Epithelial cell of esophagus (primary cell): ENCODE measurements around the gene DNLZ.

Experiments used
- DNase-seq: peaks from one replicate; pipeline ENCODE4 v3.0.0; 2010; ENCODE audit warnings: low read depth
- H3K4me3 ChIP-seq: 2 replicates; pipeline ENCODE4 v1.5.1; 2011; ENCODE audit warnings: mild to moderate bottlenecking, low read length, control low read depth
- TF ChIP-seq, protein P1 (sequence below): IDR thresholded peaks from 2 replicates; pipeline ENCODE4 v1.5.1; 2011; ENCODE audit warnings: low read depth, mild to moderate bottlenecking, low read length, control low read depth, inconsistent platforms; ENCODE audit not compliant: insufficient read depth; ENCODE audit errors: missing control alignments

The DNLZ gene

GRCh38 chr9:136375096-136375495, 11.6 kb upstream of the DNLZ start:
- no peak overlapping the region for H3K4me3 ChIP-seq
- no peak for DNase-seq
- TF ChIP-seq, protein P1, sequence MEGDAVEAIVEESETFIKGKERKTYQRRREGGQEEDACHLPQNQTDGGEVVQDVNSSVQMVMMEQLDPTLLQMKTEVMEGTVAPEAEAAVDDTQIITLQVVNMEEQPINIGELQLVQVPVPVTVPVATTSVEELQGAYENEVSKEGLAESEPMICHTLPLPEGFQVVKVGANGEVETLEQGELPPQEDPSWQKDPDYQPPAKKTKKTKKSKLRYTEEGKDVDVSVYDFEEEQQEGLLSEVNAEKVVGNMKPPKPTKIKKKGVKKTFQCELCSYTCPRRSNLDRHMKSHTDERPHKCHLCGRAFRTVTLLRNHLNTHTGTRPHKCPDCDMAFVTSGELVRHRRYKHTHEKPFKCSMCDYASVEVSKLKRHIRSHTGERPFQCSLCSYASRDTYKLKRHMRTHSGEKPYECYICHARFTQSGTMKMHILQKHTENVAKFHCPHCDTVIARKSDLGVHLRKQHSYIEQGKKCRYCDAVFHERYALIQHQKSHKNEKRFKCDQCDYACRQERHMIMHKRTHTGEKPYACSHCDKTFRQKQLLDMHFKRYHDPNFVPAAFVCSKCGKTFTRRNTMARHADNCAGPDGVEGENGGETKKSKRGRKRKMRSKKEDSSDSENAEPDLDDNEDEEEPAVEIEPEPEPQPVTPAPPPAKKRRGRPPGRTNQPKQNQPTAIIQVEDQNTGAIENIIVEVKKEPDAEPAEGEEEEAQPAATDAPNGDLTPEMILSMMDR = no peak

- no peak overlapping the region for H3K4me3 ChIP-seq
- TF ChIP-seq, protein P1 = no peak
Measured at GRCh38 chr9:136374183-136374575, 10.6 kb upstream of the DNLZ start.

GRCh38 chr9:136373300-136374182, 10.0 kb upstream of the DNLZ start, which contains the start of gene CARD9:
CARD9 (minus strand) TSS chr9:136373669; CDS start chr9:136372078, 1,591 bp downstream.
- TF ChIP-seq, protein P1 = no peak
- DNase-seq = no peak
- H3K4me3 ChIP-seq = no peak within 1 kb of the TSS

More at GRCh38 chr9:136374183-136374575, 10.6 kb upstream of the DNLZ start:
- peak; percentile 32 for DNase-seq

GRCh38 chr9:136372561-136373299, 9.2 kb upstream of the DNLZ start:
- TF ChIP-seq, protein P1 = no peak
- H3K4me3 ChIP-seq = no peak overlapping the region
- DNase-seq = peak; percentile 66

DNA sequence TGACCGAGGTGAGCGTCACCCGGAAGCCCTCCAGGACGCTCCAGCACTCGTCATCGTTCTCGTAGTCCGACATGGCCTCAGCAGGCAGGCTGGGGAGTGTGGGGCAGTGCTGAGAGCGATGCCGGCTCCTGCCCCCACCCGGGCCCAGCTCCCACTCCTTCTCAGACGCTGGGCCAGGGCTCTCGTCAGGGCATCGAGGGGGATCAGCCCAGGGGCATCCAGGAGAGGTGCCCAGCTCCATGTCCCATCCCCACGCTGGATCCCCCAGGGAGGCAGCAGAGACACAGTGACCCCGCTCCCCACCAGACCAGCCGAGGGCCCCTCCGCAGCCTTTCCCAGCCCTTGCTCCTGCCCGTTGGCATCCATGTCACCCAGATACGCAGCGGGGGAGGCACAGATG, 8.5 kb upstream of the DNLZ start:
- no peak overlapping the region for H3K4me3 ChIP-seq
- TF ChIP-seq, protein P1 = no peak
- no peak for DNase-seq

GRCh38 chr9:136371533-136371880, 8.0 kb upstream of the DNLZ start:
- no peak overlapping the region for H3K4me3 ChIP-seq
- TF ChIP-seq, protein P1 = no peak
- no peak for DNase-seq
